HepG2 (cell line): ENCODE measurements around the gene KCND1. TPM values are rescaled to one million over a fixed set of nuclear protein-coding genes. Genes with fewer than 3 reads are reported as not detected.

Experiments
- ATAC-seq: fragments of 200-7000 bp; cut with Tn5 transposase; 3 replicates; pipeline ENCODE4 v1.9.1; 2020; ENCODE audit warnings: mild to moderate bottlenecking, moderate library complexity
- BruUV-seq: library from RNA; stranded (reverse); fragments of 400-500 nt; replicated peaks from 2 replicates; lab custom pipeline; 2021; lab: Mats Ljungman, UMichigan
- CTCF ChIA-PET: fragments of 300-600 bp; formaldehyde crosslinking; extraction: SDS; loops from one replicate; lab custom pipeline; 2021; ENCODE audit warnings: low total read pairs, inconsistent platforms, low intra/inter-chr PET ratio; lab: Yijun Ruan, JAX
- POLR2A ChIA-PET: fragments of 350-600 bp; sonication (Branson Sonifier 250); formaldehyde crosslinking; loops from one replicate; lab custom pipeline; 2020; ENCODE audit warnings: antibody characterized with exemption, inconsistent platforms; lab: Yijun Ruan, JAX
- DNase-seq: peaks from one replicate; pipeline ENCODE4 v3.0.0-alpha.2; 2015; ENCODE audit warnings: low spot score
- FAIRE-seq: peaks from 3 replicates; lab custom pipeline; 2011; peaks lifted over from hg19 to GRCh38; lab: Jason Lieb, UNC
- H2AFZ ChIP-seq: one replicate; pipeline ENCODE4 v1.6.1; 2011; ENCODE audit warnings: low read length, inconsistent platforms
- H3K27ac ChIP-seq: fragments of 300-600 bp; 3 replicates; pipeline ENCODE4 v1.8.0; 2011; ENCODE audit warnings: mixed run types, mild to moderate bottlenecking, mixed read lengths, low read length, inconsistent platforms; ENCODE audit not compliant: insufficient read depth; ENCODE audit errors: extremely low read length
- H3K27me3 ChIP-seq, 2 experiments: fragments of 200-600 bp in 1 of 2; 2 replicates in 1 of 2; 3 replicates in 1 of 2; pipeline versions ENCODE4 v1.6.0 to v1.8.0; 2011; ENCODE audit warnings: low read length in 2 of 2, mild to moderate bottlenecking in 2 of 2, moderate library complexity in 2 of 2, inconsistent platforms in 1 of 2; ENCODE audit not compliant: insufficient read depth in 2 of 2, control insufficient read depth in 1 of 2
- H3K36me3 ChIP-seq, 2 experiments: fragments of 200-600 bp in 1 of 2; replicated peaks in 1 of 2; 2 replicates in 1 of 2; 3 replicates in 1 of 2; pipeline versions ENCODE4 v1.5.1 to v1.8.0; 2011; ENCODE audit warnings: low read length in 2 of 2, inconsistent platforms in 1 of 2; ENCODE audit not compliant: insufficient read depth in 2 of 2, control insufficient read depth in 1 of 2
- H3K4me1 ChIP-seq: 2 replicates; pipeline ENCODE4 v1.5.1; 2012; ENCODE audit warnings: low read length, inconsistent platforms; ENCODE audit not compliant: insufficient read depth
- H3K4me2 ChIP-seq: 2 replicates; pipeline ENCODE4 v1.6.0; 2011; ENCODE audit warnings: low read depth, low read length, inconsistent platforms
- H3K4me3 ChIP-seq, 3 experiments: fragments of 200-600 bp in 1 of 3; sonication (generic), shearing (Covaris generic) in 1 of 3; replicated peaks in 1 of 3; 2 replicates each; pipeline ENCODE4 v1.5.1; 2011 to 2016; ENCODE audit warnings: low read length in 3 of 3, inconsistent platforms in 2 of 3, low read depth in 2 of 3, mild to moderate bottlenecking in 2 of 3, control low read depth in 1 of 3, mixed read lengths in 1 of 3; ENCODE audit not compliant: insufficient read depth in 1 of 3
- H3K79me2 ChIP-seq: one replicate; pipeline ENCODE4 v1.6.1; 2011; ENCODE audit warnings: low read length, inconsistent platforms; ENCODE audit not compliant: insufficient read depth
- H3K9ac ChIP-seq: 2 replicates; pipeline ENCODE4 v1.6.0; 2011; ENCODE audit warnings: mild to moderate bottlenecking, low read depth, low read length, inconsistent platforms; ENCODE audit not compliant: insufficient read depth
- H3K9me3 ChIP-seq: 2 replicates; pipeline ENCODE4 v1.5.1; 2012; ENCODE audit warnings: mild to moderate bottlenecking, low read length
- H4K20me1 ChIP-seq: 2 replicates; pipeline ENCODE4 v1.6.0; 2011; ENCODE audit warnings: inconsistent platforms, mild to moderate bottlenecking, low read length, moderate library complexity; ENCODE audit not compliant: insufficient read depth
- FOXA3 ChIP-seq: IDR thresholded peaks from 2 replicates; pipeline ENCODE4 v1.6.1; 2016; ENCODE audit warnings: missing genetic modification reagents, missing compliant biosample characterization
- IKZF1 ChIP-seq: fragments of 450-650 bp; IDR thresholded peaks from 2 replicates; pipeline ENCODE4 v1.7.1; 2016
- PRMT3 ChIP-seq: sonication (generic); formaldehyde crosslinking; IDR thresholded peaks from 2 replicates; pipeline ENCODE4 v1.8.1; 2022; ENCODE audit warnings: low read depth, mild to moderate bottlenecking, moderate library complexity, missing genetic modification reagents, borderline replicate concordance
- REPIN1 ChIP-seq: sonication (generic); formaldehyde crosslinking; IDR thresholded peaks from 2 replicates; pipeline ENCODE4 v1.8.0; 2022; ENCODE audit warnings: missing genetic modification reagents, low read depth, mild to moderate bottlenecking, borderline replicate concordance
- RNF219 ChIP-seq: sonication (generic); formaldehyde crosslinking; IDR thresholded peaks from 2 replicates; pipeline ENCODE4 v1.5.0; 2020; ENCODE audit warnings: mild to moderate bottlenecking, missing genetic modification reagents
- SMYD3 ChIP-seq: sonication (generic); formaldehyde crosslinking; IDR thresholded peaks from 2 replicates; pipeline ENCODE4 v1.8.1; 2023; ENCODE audit warnings: mild to moderate bottlenecking, missing genetic modification reagents
- YY1 ChIP-seq: IDR thresholded peaks from 2 replicates; pipeline ENCODE4 v1.6.1; 2011; ENCODE audit warnings: low read length, low read depth, moderate library complexity, mild to moderate bottlenecking; ENCODE audit not compliant: insufficient read depth, insufficient replicate concordance
- ZBTB3 ChIP-seq: sonication (generic); formaldehyde crosslinking; IDR thresholded peaks from 2 replicates; pipeline ENCODE4 v1.4.0; 2020; ENCODE audit warnings: low read depth, mild to moderate bottlenecking, moderate library complexity, missing genetic modification reagents, borderline replicate concordance
- ZBTB7B ChIP-seq: sonication (generic); formaldehyde crosslinking; IDR thresholded peaks from 2 replicates; pipeline ENCODE4 v1.4.0; 2020; ENCODE audit warnings: missing genetic modification reagents
- ZNF607 ChIP-seq: sonication (generic); formaldehyde crosslinking; IDR thresholded peaks from 2 replicates; pipeline ENCODE4 v1.5.1; 2020; ENCODE audit warnings: missing genetic modification reagents, mild to moderate bottlenecking, borderline replicate concordance
- WGBS: methylation state at CpG from one replicate; pipeline ENCODE4 v1.1.6; 2017; ENCODE audit warnings: low lambda C conversion rate; 5-methylcytosine and 5-hydroxymethylcytosine counted together
- in situ Hi-C: cut with HindIII; loops from 2 replicates; pipeline ENCODE4 v1.10.0; 2017; ENCODE audit warnings: low pct_unique_long_range_greater_than_20kb; ENCODE audit not compliant: extremely low pct_ligation_motif_present
- intact Hi-C: fragments of 100-400 bp; cut with micrococcal nuclease; formaldehyde crosslinking; loops from one replicate; pipeline ENCODE4 v1.10.0; 2022; ENCODE audit not compliant: unreplicated experiment
- polyA plus RNA-seq, 8 experiments: library from polyadenylated mRNA; depleted of rRNA in 3 of 8; stranded (reverse) in 7 of 8; unstranded in 1 of 8; fragments of >200 nt; fragmentation: Illumina TruSeq in 4 of 8; extraction: Trizol in 4 of 8; gene quantifications; 2 replicates each; pipeline versions ENCODE4 v1.2.1 to v1.2.3, GENCODE V29; 2011 to 2016; ENCODE audit warnings: low read depth in 4 of 8, missing spikeins in 1 of 8, mixed read lengths in 1 of 8; ENCODE audit not compliant: insufficient read depth in 1 of 8
- total RNA-seq, 5 experiments: library from RNA; depleted of rRNA; stranded (reverse); fragments of >200 nt; fragmentation: Illumina TruSeq; extraction: Trizol; gene quantifications; 2 replicates each; pipeline ENCODE4 v1.2.3, GENCODE V29; 2016; ENCODE audit warnings: low read depth in 1 of 5

Gene KCND1
- total and polyA plus RNA-seq, 2 of the 13 experiments (the other 11 are each of a cell fraction or from before 2014, with no cell fraction given), result 0.07 to 0.30 TPM

DNA sequence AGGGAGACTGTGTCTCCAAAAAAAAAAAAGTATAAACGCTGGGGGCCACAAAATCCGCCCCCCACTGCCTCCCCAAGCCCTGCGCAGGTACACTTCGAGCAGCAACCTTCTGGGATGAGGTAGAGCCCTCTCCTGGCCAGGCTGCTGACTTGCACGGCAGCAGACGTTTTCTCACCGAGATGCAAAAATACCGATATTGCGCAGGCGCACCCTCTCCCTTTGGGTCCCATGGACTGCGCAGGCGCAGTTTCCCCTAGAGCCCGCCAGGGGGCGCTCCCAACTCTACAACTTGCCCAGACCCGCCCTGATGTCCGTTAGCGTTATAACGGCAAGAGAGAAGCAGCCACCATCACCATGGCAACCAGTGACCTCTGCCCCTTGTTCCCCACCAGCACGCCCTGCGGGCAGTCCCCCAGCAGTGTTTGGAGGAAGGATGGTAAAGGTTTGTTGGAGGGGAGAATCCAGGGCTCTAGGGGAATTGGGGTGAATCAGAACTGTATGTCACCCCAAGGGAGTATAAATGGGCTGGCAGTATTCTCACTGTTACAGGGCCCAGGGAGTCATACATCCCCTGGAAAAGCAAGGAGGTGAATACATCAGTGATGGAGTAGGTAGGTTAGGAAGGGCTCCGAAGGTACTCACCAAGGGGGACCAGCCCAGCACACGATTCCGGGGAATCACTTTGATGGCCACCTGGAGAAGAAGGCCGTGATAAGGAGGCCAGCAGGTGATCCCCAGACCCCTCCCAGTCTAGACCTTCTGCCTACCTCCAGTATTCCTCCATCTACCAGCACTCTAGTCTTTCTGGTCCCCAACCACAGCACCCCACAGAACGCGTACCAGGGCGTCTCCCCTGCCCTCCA, 54.3 kb downstream of the KCND1 start (continued):
- TF ChIP-seq RNF219 (CRISPR knock-in tag) (no peak), SMYD3 (CRISPR knock-in tag) (no peak), ZBTB7B (no peak)

DNA sequence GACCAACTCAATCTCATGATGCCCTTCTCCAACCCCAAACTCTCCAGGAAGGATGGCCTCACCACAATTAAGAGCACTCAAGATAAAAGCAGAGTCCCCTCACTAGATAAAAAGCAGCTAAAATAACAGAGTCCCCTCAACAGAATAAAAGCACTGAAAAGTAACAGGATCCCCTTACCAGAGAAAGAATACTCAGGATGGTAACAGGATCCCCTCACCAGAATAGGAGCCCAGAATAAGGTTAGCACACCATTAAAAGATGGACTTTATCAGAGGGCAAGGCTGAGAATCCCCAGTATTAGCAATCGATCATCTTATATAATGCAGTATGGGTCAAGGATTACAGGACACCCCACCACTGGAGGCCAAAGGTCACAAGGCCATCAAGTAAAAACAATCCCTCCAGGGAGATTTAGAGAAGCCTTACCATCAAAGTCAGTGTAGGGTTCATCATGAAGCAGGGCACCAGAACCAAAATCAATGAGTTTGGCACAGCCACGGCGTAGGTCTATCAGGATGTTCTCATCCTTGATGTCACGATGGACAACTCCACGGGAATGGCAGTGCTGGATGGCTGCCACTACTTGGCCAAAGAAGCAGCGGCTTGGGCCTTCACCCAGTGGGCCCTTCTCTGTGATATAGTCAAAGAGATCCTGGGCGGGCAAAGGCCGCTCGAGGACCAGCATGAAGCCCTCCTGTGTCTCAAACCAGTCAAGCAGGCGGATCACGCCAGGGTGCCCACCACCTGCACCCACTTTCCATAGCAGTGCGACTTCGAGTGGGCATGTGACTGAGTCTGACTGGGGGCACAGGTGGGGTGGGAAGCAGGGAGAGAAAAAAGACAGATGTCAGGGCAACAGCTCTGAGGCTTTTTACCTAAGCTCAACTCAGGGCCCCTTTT, 56.8 kb downstream of the KCND1 start:
- H3K36me3 ChIP-seq, result peaks cover 0 to 17% of the 10 kb centered on the region in 2 experiments; a peak in 2 of 5 replicates
- H3K27ac ChIP-seq, result no peak overlapping the region
- no CpG with 5 or more reads among the region's 13 CpGs for WGBS
- H3K4me1 ChIP-seq, result peaks cover 35% of the 10 kb centered on the region
- no peaks in the 10 kb centered on the region for H3K9me3 ChIP-seq
- ChIA-PET CTCF (no interaction called here), POLR2A (no interaction called here)
- H4K20me1 ChIP-seq, result no peaks in the 10 kb centered on the region
- TF ChIP-seq ZNF607, result no peak
- no peak for TF ChIP-seq ZBTB3 (CRISPR knock-in tag)
- no peak for TF ChIP-seq FOXA3 (CRISPR knock-in tag)
- no peak for TF ChIP-seq REPIN1 (CRISPR knock-in tag)
- TF ChIP-seq PRMT3 (CRISPR knock-in tag), result no peak
- no peak for TF ChIP-seq IKZF1
- TF ChIP-seq YY1, result no peak
- no peak overlapping the region for H3K9ac ChIP-seq
- H3K4me3 ChIP-seq, result no peak overlapping the region
- H3K27me3 ChIP-seq, result no peaks in the 10 kb centered on the region; a peak in 1 of 5 replicates
- no TSS peak for BruUV-seq
- H3K79me2 ChIP-seq, result peaks cover 27% of the 10 kb centered on the region
- no peak for FAIRE-seq
- H3K4me2 ChIP-seq, result no peak overlapping the region
- intact Hi-C loops, result loop anchor here (5.0 to 10.0 kb wide), 2 partner anchors 150 to 268 kb away; partner anchors contain the start of gene GLOD5
- DNase-seq, result no peak
- ATAC-seq, result no peak
- in situ Hi-C loops, result no loop called here
- H2AFZ ChIP-seq, result no peak overlapping the region
